ENCODE results near the gene COL6A2. TPM values are rescaled to one million over a fixed set of nuclear protein-coding genes. Genes with fewer than 3 reads are reported as not detected.
A peak's percentile ranks its signal among the peaks of the same experiment; 100 is the strongest.

The COL6A2 gene
- total RNA-seq, 1 donor from 2014 or later: 373 TPM

DNA sequence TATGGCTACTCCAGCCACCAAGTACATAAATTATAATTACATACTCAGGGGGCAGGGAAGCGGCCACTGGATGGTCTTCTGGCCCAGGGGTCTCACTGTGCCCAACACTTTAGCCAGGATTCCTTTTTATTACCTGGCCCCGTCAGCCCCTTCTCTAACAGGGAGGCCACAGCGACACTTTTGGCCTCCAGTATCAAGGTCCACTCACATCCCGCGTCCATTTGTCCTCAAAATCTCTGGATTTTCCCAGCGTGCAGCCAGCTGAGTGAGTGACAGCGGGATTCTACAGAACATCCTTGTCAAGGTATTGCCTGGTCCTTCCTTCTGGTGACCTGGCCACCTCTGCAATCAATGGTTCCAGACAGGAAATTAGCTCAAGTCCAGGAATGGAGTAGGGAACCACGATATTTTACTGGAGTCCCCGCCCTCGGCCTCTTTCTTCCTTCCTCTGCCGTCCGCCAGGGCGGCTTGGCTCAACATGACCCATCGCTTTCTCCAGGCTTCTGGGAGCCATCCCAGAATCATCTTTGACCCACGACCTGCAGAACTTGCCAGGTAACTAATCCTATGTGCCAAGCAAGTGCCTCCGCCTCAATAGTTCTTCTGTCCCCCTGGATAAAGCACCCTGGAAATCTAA is 2.7 kb upstream of the COL6A2 start:
- no peak overlapping the region for H3K4me3 ChIP-seq (ENCODE audit: low read depth, low read length)
- TF ChIP-seq, protein P1, sequence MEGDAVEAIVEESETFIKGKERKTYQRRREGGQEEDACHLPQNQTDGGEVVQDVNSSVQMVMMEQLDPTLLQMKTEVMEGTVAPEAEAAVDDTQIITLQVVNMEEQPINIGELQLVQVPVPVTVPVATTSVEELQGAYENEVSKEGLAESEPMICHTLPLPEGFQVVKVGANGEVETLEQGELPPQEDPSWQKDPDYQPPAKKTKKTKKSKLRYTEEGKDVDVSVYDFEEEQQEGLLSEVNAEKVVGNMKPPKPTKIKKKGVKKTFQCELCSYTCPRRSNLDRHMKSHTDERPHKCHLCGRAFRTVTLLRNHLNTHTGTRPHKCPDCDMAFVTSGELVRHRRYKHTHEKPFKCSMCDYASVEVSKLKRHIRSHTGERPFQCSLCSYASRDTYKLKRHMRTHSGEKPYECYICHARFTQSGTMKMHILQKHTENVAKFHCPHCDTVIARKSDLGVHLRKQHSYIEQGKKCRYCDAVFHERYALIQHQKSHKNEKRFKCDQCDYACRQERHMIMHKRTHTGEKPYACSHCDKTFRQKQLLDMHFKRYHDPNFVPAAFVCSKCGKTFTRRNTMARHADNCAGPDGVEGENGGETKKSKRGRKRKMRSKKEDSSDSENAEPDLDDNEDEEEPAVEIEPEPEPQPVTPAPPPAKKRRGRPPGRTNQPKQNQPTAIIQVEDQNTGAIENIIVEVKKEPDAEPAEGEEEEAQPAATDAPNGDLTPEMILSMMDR (IDR thresholded peaks at IDR 0.05; ENCODE audit: insufficient read depth, low read length, poor library complexity, severe bottlenecking): no peak
- H3K36me3 ChIP-seq (ENCODE audit: control insufficient read depth, insufficient read depth, low read length): no peaks in the 10 kb centered on the region
- H3K27me3 ChIP-seq (ENCODE audit: control insufficient read depth, insufficient read depth, low read length): peaks cover 9% of the 10 kb centered on the region
- no peak for DNase-seq (ENCODE audit: low read depth)

- peaks cover 9% of the 10 kb centered on the region for H3K27me3 ChIP-seq (ENCODE audit: control insufficient read depth, insufficient read depth, low read length)
- no peak for DNase-seq (ENCODE audit: low read depth)
- no peaks in the 10 kb centered on the region for H3K36me3 ChIP-seq (ENCODE audit: control insufficient read depth, insufficient read depth, low read length)
- TF ChIP-seq, protein P1 (IDR thresholded peaks at IDR 0.05; ENCODE audit: insufficient read depth, low read length, poor library complexity, severe bottlenecking): no peak
- no peak overlapping the region for H3K4me3 ChIP-seq (ENCODE audit: low read depth, low read length)
Measured at GRCh38 chr21:46095814-46096595, 1.9 kb upstream of the COL6A2 start.

DNA sequence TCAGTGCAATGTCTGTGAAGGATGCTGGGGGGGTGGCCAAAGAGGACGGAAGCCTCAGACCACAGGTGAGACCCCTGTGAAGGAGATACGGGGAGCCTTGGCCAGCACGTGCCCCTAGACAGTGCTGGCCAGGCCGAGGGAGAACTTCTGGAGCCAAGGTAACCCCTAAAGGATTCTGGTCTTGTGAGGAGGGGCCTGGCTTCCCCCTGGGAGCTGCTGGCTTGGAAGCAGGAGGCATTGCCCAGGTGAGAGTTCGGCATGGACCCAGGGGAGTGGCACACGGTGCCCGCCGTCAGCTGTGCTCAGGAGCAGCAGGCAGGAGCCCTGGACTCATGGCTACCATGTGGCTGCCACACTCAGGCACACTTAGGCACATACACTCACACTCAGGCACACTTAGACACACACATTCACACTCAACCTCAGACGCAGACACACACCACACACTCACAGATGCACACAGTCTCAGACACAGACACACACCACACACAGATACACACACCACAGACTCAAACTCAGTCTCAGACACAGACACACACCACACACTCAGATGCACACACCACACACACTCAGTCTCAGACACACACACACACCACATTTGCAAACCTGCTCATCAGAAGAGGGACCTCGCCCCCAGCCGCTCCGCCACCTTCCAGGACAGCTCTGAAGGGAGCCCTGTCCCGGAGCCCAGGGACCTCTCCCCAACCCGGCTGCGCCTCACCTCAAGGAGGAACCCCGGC is 1.1 kb upstream of the COL6A2 start:
- H3K4me3 ChIP-seq (ENCODE audit: low read depth, low read length): no peak overlapping the region
- H3K27me3 ChIP-seq (ENCODE audit: control insufficient read depth, insufficient read depth, low read length): peaks cover 9% of the 10 kb centered on the region
- DNase-seq (ENCODE audit: low read depth): no peak
- no peaks in the 10 kb centered on the region for H3K36me3 ChIP-seq (ENCODE audit: control insufficient read depth, insufficient read depth, low read length)
- TF ChIP-seq, protein P1 (IDR thresholded peaks at IDR 0.05; ENCODE audit: insufficient read depth, low read length, poor library complexity, severe bottlenecking): no peak

- no peak for DNase-seq (ENCODE audit: low read depth)
- H3K27me3 ChIP-seq (ENCODE audit: control insufficient read depth, insufficient read depth, low read length): peaks cover 9% of the 10 kb centered on the region
- TF ChIP-seq, protein P1 (IDR thresholded peaks at IDR 0.05; ENCODE audit: insufficient read depth, low read length, poor library complexity, severe bottlenecking): no peak
- H3K4me3 ChIP-seq (ENCODE audit: low read depth, low read length): peak overlapping the region; percentile 58
- H3K36me3 ChIP-seq (ENCODE audit: control insufficient read depth, insufficient read depth, low read length): no peaks in the 10 kb centered on the region
Measured at GRCh38 chr21:46098303-46099141, 610 bp downstream of the COL6A2 start.

DNA sequence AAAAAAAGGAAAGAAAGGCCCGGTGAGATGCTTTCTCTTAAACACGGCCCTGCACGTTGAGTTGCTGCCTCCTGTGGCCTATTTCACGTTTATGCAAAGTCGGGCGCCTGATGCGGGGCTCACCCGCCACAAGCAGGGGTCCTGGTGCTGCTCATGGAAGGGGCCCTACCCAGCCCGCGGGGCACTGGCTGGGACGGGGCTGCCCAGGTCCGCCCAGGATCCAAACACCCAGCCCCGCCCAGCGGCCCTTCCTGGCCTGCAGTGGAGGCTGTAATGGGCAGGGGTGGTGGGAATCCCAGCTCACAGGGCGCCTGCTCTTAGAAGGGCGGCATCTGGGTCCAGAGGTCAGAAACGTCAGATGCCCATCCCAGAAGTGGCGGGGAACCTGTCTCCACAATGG is 1.6 kb downstream of the COL6A2 start:
- Histone ChIP-seq H3K27me3 (ENCODE audit: control insufficient read depth, insufficient read depth, low read length) (peaks cover 9% of the 10 kb centered on the region), H3K36me3 (ENCODE audit: control insufficient read depth, insufficient read depth, low read length) (no peaks in the 10 kb centered on the region), H3K4me3 (ENCODE audit: low read depth, low read length) (peak overlapping the region; percentile 17)
- DNase-seq (ENCODE audit: low read depth): no peak
- TF ChIP-seq, protein P1 (IDR thresholded peaks at IDR 0.05; ENCODE audit: insufficient read depth, low read length, poor library complexity, severe bottlenecking): no peak

Data from kidney epithelial cell (primary cell).